A673 (cell line): ENCODE measurements around the gene DYRK1A. TPM values are rescaled to one million over a fixed set of nuclear protein-coding genes. Genes with fewer than 3 reads are reported as not detected.

Source experiments
- Bru-seq: library from RNA; stranded (reverse); fragments of 400-500 nt; gene quantifications from one replicate; lab custom pipeline; 2021; lab: Mats Ljungman, UMichigan
- BruChase-seq, 2 experiments: library from RNA; stranded (reverse); fragments of 400-500 nt; gene quantifications; one replicate each; lab custom pipeline; 2021; lab: Mats Ljungman, UMichigan
- BruUV-seq: library from RNA; stranded (reverse); fragments of 400-500 nt; replicated peaks from 2 replicates; lab custom pipeline; 2021; lab: Mats Ljungman, UMichigan
- CTCF ChIA-PET: fragments of 300-600 bp; sonication (Branson Sonifier 250); formaldehyde crosslinking; loops from one replicate; lab custom pipeline; 2022; ENCODE audit warnings: antibody characterized with exemption; lab: Charles Lee
- POLR2A ChIA-PET: fragments of 300-600 bp; sonication (Branson Sonifier 250); formaldehyde crosslinking; loops from one replicate; lab custom pipeline; 2022; ENCODE audit warnings: antibody characterized with exemption; ENCODE audit not compliant: low non-redundant PET; lab: Charles Lee
- DNase-seq: peaks from one replicate; pipeline ENCODE4 v3.0.0-alpha.2; 2015; ENCODE audit warnings: low spot score
- H3K27ac ChIP-seq: fragments of 200-600 bp; sonication (generic); 2 replicates; pipeline ENCODE4 v1.5.1; 2016; ENCODE audit warnings: mixed run types, low read depth, mild to moderate bottlenecking, mixed read lengths, antibody characterized with exemption, low read length; ENCODE audit not compliant: poor library complexity, severe bottlenecking
- H3K27me3 ChIP-seq: fragments of 200-600 bp; sonication (generic); replicated peaks from 2 replicates; pipeline ENCODE4 v1.6.1; 2017; ENCODE audit warnings: mixed run types, low read depth, mild to moderate bottlenecking, mixed read lengths, antibody characterized with exemption, low read length; ENCODE audit not compliant: insufficient read depth, poor library complexity
- H3K36me3 ChIP-seq: fragments of 200-600 bp; sonication (generic); 2 replicates; pipeline ENCODE4 v1.6.1; 2016; ENCODE audit warnings: mixed run types, mild to moderate bottlenecking, mixed read lengths, antibody characterized with exemption, low read length; ENCODE audit not compliant: insufficient read depth, poor library complexity, severe bottlenecking
- H3K4me1 ChIP-seq: fragments of 200-600 bp; sonication (generic); 2 replicates; pipeline ENCODE4 v1.6.1; 2017; ENCODE audit warnings: mixed run types, mild to moderate bottlenecking, mixed read lengths, antibody characterized with exemption, low read length; ENCODE audit not compliant: insufficient read depth, poor library complexity, severe bottlenecking
- H3K4me3 ChIP-seq: fragments of 200-600 bp; sonication (generic); 2 replicates; pipeline ENCODE4 v1.5.1; 2016; ENCODE audit warnings: low read depth, mixed run types, mild to moderate bottlenecking, mixed read lengths, low read length; ENCODE audit not compliant: poor library complexity, severe bottlenecking
- H3K9me3 ChIP-seq: fragments of 200-600 bp; sonication (generic); 2 replicates; pipeline ENCODE4 v1.6.1; 2016; ENCODE audit warnings: mixed run types, low read depth, mild to moderate bottlenecking, mixed read lengths, antibody characterized with exemption, low read length; ENCODE audit not compliant: poor library complexity, severe bottlenecking
- EZH2 ChIP-seq: fragments of 200-600 bp; sonication (generic); IDR thresholded peaks from 2 replicates; pipeline ENCODE4 v1.6.1; 2017; ENCODE audit warnings: borderline replicate concordance, low read depth, mild to moderate bottlenecking, mixed read lengths, antibody characterized with exemption, low read length; ENCODE audit not compliant: poor library complexity, severe bottlenecking
- intact Hi-C: fragments of 100-400 bp; cut with micrococcal nuclease; formaldehyde crosslinking; loops from one replicate; pipeline ENCODE4 v1.10.0; 2022; ENCODE audit not compliant: unreplicated experiment
- long read RNA-seq: library from polyadenylated mRNA; stranded (forward); transcript quantifications from one replicate; pipeline ENCODE4 v2.0.0, GENCODE V29; 2022
- total RNA-seq: library from RNA; stranded (reverse); gene quantifications from 2 replicates; pipeline ENCODE4 v1.2.3, GENCODE V29; 2021
- TF ChIP-seq, protein P1 (sequence below): fragments of 300-800, 200-600 bp; sonication (generic); conservative IDR thresholded peaks from 2 replicates; pipeline ENCODE4 v1.5.1; 2017; ENCODE audit warnings: low read depth, mild to moderate bottlenecking, antibody characterized with exemption, low read length, moderate library complexity, mixed read lengths

DYRK1A gene
- total RNA-seq (66.4 and 70.5 TPM in 2 replicates), Bru-seq, nascent RNA (percentile 98 among the genes with signal in this experiment), BruChase-seq, experiment 1, labeled RNA remaining after a 2-hour chase (percentile 95 among the genes with signal in this experiment), BruChase-seq, experiment 2, labeled RNA remaining after a 6-hour chase (percentile 89 among the genes with signal in this experiment)
- long read RNA-seq, partial matches to known transcripts, result 0 of 13 reads
- long read RNA-seq, other reads (novel, unspliced or antisense), result 13 of 13 reads

DNA sequence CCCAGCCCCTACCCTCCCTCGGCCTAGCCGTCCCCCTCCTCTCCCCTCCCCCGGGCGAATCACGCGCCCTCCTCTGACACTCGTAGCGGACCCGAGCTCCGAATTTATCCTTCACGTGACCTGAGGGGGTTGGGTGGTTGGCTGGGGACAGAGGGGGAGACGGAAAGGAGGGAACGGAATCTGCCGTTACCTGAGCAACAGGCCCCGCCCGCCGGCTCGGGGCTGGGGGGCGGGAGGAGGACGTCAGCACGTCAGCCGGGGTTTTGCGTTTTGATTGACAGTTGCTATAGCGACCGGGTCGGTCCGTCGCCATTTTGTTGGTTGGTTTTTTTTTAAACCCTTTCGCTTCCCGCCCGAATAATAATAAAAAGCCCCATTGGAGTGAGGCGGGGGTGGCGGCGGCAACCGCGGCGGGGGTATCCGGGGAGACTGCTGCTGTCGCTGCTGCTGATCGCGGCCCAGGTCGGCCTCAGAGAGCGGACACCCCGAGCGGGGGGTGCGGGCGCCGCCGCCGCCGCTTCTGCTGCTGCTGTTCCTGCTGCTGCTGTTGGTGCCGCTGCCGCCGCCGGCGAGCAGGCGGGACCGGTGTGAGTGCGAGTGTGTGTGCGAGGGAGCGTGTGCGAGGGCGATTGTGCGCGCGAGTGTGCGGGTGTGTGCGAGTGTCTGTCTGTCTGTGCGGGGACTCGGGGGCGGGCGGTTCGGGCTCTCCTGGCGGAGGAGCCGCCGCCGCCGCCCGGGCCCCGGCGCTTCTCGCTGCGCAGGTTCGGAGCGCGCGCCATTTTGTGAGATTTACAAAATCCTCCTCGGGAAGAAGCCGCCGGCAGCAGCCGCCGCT lies at the start of gene DYRK1A:
DYRK1A (plus strand) TSS at position 292 of the 835 bp plus-strand sequence. CDS start 53,602 bp downstream, outside the sequence.
- CTCF ChIA-PET, result no interaction called here

DNA sequence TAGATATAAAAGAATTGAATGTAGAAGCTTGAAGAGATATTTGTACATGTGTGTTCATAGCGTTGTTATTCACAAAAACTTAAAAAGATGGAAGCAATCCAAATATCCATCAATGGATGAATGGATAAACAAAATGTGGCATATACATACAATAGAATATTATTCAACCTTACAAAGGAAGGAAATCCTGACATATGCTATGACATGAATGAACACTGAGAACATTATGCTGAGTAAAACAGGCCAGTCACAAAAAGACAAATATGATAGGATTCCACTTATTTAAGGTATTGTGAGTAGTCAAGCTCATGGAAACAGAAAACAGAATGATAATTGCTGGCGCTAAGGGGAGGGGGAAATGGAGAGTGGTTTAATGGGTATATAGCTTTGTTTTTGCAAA lies 47.0 kb upstream of the DYRK1A start:
- H3K4me1 ChIP-seq, result no peaks in the 10 kb centered on the region
- ChIA-PET CTCF (no interaction called here), POLR2A (no interaction called here)
- BruUV-seq, result no TSS peak
- peaks cover 24% of the 10 kb centered on the region for H3K9me3 ChIP-seq
- intact Hi-C loops, result no loop called here
- no peak for TF ChIP-seq EZH2
- TF ChIP-seq, protein P1, sequence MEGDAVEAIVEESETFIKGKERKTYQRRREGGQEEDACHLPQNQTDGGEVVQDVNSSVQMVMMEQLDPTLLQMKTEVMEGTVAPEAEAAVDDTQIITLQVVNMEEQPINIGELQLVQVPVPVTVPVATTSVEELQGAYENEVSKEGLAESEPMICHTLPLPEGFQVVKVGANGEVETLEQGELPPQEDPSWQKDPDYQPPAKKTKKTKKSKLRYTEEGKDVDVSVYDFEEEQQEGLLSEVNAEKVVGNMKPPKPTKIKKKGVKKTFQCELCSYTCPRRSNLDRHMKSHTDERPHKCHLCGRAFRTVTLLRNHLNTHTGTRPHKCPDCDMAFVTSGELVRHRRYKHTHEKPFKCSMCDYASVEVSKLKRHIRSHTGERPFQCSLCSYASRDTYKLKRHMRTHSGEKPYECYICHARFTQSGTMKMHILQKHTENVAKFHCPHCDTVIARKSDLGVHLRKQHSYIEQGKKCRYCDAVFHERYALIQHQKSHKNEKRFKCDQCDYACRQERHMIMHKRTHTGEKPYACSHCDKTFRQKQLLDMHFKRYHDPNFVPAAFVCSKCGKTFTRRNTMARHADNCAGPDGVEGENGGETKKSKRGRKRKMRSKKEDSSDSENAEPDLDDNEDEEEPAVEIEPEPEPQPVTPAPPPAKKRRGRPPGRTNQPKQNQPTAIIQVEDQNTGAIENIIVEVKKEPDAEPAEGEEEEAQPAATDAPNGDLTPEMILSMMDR, result no peak
- H3K4me3 ChIP-seq, result no peak overlapping the region
- no peaks in the 10 kb centered on the region for H3K27me3 ChIP-seq
- H3K36me3 ChIP-seq, result no peaks in the 10 kb centered on the region
- no peak overlapping the region for H3K27ac ChIP-seq
- DNase-seq, result no peak

More for the DNA sequence above, at the start of gene DYRK1A:
- no TSS peak for BruUV-seq
- TF ChIP-seq, protein P1, result no peak
- TF ChIP-seq EZH2, result no peak
- H3K27me3 ChIP-seq, result no peaks in the 10 kb centered on the region
- H3K27ac ChIP-seq, result peak within 1 kb of the TSS; percentile 99
- intact Hi-C loops, result loop anchor here (1.0 to 10.0 kb wide), 3 partner anchors 96 to 198 kb away; partner anchors contain the start of gene VPS26C
- POLR2A ChIA-PET, result interaction anchor here (0.6 to 0.8 kb wide), 2 partner anchors 9 to 977 kb away, joined by 5 to 6 read pairs; no protein-coding TSS in a partner anchor
- peak; percentile 100 for DNase-seq
- H3K9me3 ChIP-seq, result no peaks in the 10 kb centered on the region
- peak within 1 kb of the TSS; percentile 65 for H3K4me3 ChIP-seq
- H3K4me1 ChIP-seq, result peaks cover 27% of the 10 kb centered on the region
- no peaks in the 10 kb centered on the region for H3K36me3 ChIP-seq

DNA sequence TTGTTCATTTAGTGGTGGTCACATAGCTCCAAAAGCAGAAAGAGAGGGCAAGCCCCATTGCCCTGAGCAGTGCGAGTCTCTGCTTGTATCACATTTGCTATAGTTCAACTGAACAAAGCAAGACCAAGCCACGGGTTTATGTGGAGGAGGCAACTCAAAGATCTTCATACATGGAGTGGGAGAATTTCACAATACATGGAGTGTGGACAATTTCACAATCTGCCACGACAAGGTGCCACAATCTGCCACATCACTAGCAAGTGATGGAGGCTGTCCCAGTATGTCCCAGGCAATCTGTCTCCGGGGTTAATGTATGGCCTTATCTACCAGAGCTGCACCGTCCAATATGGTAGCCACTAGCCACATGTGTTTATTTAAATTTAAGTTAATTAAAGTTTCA lies 44.5 kb upstream of the DYRK1A start:
- no peaks in the 10 kb centered on the region for H3K36me3 ChIP-seq
- H3K9me3 ChIP-seq, result peaks cover 12% of the 10 kb centered on the region
- no TSS peak for BruUV-seq
- H3K27me3 ChIP-seq, result no peaks in the 10 kb centered on the region
- no peak overlapping the region for H3K4me3 ChIP-seq
- POLR2A ChIA-PET, result no interaction called here
- DNase-seq, result no peak
- CTCF ChIA-PET, result no interaction called here
- intact Hi-C loops, result no loop called here
- no peaks in the 10 kb centered on the region for H3K4me1 ChIP-seq
- TF ChIP-seq, protein P1, result no peak
- no peak for TF ChIP-seq EZH2
- no peak overlapping the region for H3K27ac ChIP-seq
